ENCODE data around the gene GRM5.
"Not testable (repeated sequence)": the region's sequence is repeated elsewhere in the genome, so short reads cannot be mapped to it uniquely, and the experiment has no call there.

- TF ChIP-seq CTCF, POLR2A (IDR thresholded peaks at IDR 0.05): not testable (repeated sequence)
Measured at GRCh38 chr11:88851547-88851946, 214.2 kb downstream of the GRM5 start.

Measured in esophagus squamous epithelium (tissue), 4 donors.